ENCODE data around the gene NQO2.

Gene NQO2, protein sequence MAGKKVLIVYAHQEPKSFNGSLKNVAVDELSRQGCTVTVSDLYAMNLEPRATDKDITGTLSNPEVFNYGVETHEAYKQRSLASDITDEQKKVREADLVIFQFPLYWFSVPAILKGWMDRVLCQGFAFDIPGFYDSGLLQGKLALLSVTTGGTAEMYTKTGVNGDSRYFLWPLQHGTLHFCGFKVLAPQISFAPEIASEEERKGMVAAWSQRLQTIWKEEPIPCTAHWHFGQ

DNA sequence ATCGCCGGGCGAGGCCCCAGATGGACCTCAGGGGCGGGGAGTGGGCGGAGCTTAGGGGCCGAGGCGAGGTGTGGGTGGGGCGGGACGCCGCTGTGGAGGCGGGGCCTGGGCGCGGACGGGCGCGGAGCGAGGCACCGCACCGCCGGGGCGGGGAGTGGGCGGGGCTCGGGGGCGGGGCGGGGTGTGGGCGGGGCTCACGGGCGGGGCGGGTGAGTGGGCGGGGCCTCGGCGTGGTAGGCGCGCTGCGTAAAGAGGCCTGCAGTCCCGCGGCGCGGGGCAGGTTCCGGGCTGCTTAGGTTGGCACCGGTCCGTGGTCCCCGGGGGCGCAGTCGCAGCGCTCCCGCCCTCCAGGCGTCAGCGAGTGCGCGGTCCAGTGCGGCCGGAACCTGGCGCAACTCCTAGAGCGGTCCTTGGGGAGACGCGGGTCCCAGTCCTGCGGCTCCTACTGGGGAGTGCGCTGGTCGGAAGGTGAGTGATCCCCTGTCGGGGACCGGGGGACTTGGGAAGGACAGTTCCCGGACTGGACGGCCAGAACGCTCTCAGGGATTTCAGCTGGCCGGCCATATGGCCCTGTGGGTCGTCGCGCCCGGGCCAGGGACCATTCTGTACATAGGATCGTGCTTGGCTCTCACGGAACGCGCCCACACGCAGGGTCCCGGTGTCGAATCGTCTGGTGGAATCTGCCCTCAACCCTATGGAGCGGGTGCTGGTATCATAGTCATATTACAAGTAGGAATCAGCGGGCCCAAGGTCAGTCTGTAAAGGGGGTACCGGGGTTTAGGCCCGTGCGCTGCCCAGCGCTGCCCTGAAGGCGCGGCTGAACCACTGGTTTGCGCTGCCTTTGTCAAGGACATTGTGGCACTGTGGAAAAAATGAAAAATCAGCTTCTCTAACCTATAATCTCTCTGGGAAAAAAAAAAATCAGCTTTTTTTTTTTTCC lies at the start of gene NQO2:
TSS of gene NQO2 (plus strand) at position 277 of the 940 bp plus-strand sequence. CDS start 6,659 bp downstream, outside the sequence.
- peak; percentile 83 for DNase-seq (ENCODE audit: low read depth, low spot score)
- in situ Hi-C loops (cut with HindIII; ENCODE audit: low sequenced_read_pairs): loop anchor here (25.0 kb wide), 1 partner anchor 163 kb away; the partner anchor contains the start of gene SERPINB1
- TF ChIP-seq, protein P1, sequence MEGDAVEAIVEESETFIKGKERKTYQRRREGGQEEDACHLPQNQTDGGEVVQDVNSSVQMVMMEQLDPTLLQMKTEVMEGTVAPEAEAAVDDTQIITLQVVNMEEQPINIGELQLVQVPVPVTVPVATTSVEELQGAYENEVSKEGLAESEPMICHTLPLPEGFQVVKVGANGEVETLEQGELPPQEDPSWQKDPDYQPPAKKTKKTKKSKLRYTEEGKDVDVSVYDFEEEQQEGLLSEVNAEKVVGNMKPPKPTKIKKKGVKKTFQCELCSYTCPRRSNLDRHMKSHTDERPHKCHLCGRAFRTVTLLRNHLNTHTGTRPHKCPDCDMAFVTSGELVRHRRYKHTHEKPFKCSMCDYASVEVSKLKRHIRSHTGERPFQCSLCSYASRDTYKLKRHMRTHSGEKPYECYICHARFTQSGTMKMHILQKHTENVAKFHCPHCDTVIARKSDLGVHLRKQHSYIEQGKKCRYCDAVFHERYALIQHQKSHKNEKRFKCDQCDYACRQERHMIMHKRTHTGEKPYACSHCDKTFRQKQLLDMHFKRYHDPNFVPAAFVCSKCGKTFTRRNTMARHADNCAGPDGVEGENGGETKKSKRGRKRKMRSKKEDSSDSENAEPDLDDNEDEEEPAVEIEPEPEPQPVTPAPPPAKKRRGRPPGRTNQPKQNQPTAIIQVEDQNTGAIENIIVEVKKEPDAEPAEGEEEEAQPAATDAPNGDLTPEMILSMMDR (IDR thresholded peaks at IDR 0.05; ENCODE audit: low read depth, low read length): no peak
- peak within 1 kb of the TSS; percentile 67 for H3K4me3 ChIP-seq (ENCODE audit: low read depth, low read length)

DNA sequence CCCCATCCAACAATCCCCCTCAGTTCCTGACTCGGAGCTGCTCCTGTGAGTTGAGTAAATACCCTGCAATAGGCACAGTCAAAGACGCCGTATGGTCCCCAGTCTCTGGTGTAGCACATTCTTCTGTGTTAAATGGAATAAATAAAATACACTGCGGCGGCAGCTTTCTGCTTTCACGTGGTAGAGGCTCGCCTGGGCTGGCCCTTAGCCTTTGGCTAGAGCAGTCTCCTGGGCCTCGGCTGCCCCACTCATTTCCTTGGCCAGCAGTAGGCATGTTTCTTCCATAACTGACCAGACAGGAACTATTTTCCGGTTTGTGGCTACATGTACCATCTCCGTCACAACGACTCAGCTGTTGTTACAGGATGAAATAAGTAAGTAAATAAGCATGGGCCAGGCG lies 49.0 kb upstream of the NQO2 start:
- no peak overlapping the region for H3K4me3 ChIP-seq (ENCODE audit: low read depth, low read length)
- TF ChIP-seq, protein P1 (IDR thresholded peaks at IDR 0.05; ENCODE audit: low read depth, low read length): no peak
- in situ Hi-C loops (cut with HindIII; ENCODE audit: low sequenced_read_pairs): no loop called here
- DNase-seq (ENCODE audit: low read depth, low spot score): no peak

GRCh38 chr6:2951728-2952127 lies 48.0 kb upstream of the NQO2 start:
- no peak overlapping the region for H3K4me3 ChIP-seq (ENCODE audit: low read depth, low read length)
- DNase-seq (ENCODE audit: low read depth, low spot score): no peak
- TF ChIP-seq, protein P1 (IDR thresholded peaks at IDR 0.05; ENCODE audit: low read depth, low read length): no peak
- in situ Hi-C loops (cut with HindIII; ENCODE audit: low sequenced_read_pairs): no loop called here

- H3K4me3 ChIP-seq (ENCODE audit: low read depth, low read length): no peak overlapping the region
- in situ Hi-C loops (cut with HindIII; ENCODE audit: low sequenced_read_pairs): no loop called here
- TF ChIP-seq, protein P1 (IDR thresholded peaks at IDR 0.05; ENCODE audit: low read depth, low read length): peak; percentile 99
- peak; percentile 83 for DNase-seq (ENCODE audit: low read depth, low spot score)
Measured at GRCh38 chr6:2952557-2953095, 47.1 kb upstream of the NQO2 start.

DNA sequence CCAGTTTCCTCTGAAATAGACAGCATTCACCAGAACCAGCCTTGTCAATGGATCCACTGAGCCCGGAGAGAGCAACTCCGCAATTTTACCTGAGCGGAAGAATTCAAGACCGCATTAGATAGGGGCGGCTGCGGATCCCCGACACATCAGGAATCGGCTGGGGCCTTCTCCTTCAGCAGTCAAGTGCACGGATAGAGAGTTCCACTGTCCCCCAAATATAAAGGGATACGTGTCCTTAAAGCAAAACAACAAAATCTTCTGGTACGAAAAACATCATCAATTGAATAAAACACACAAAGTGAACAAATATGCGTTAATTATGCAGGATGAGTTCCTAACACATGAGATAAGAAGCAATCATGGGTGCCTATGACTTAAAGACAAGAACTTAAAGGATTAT lies 46.6 kb upstream of the NQO2 start:
- no peak overlapping the region for H3K4me3 ChIP-seq (ENCODE audit: low read depth, low read length)
- in situ Hi-C loops (cut with HindIII; ENCODE audit: low sequenced_read_pairs): no loop called here
- no peak for DNase-seq (ENCODE audit: low read depth, low spot score)
- TF ChIP-seq, protein P1 (IDR thresholded peaks at IDR 0.05; ENCODE audit: low read depth, low read length): no peak

DNA sequence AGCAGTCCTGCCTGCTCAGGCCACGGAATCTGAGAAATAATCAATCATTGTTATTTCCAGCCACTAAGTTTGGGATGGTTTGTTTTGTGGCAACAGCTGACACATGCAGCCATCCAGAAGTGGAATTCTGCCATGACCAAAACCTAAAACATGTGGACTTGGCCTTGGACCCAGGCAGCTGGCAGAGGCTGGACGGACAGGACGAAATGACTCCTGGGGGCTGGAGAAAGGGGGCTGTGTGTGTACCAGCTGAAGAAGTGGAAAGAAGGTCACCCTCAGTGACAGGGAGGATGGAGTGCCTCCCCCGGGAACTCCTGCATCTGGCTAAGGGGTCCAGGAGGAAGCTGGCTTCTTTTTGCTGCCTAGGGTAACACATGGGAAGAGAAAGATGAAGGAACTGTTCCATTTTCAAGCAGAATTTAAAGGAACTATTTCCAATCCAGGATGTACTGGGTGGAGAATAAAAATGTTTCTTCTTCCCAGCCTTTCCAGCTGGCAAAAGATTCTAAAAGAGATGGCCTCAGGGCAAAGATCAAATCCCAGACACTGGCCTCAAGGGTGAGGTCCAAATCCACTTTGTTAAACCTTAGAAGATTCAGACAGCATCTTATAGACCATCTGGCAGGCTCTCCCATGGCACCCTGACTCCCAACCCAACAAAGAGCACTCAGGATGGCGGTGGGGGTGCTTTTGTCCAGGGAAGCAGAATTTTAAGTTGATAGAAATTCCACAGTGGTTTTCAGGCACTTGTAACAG lies 42.6 kb upstream of the NQO2 start:
- in situ Hi-C loops (cut with HindIII; ENCODE audit: low sequenced_read_pairs): no loop called here
- TF ChIP-seq, protein P1 (IDR thresholded peaks at IDR 0.05; ENCODE audit: low read depth, low read length): no peak
- DNase-seq (ENCODE audit: low read depth, low spot score): peak; percentile 16
- no peak overlapping the region for H3K4me3 ChIP-seq (ENCODE audit: low read depth, low read length)

Data from astrocyte of the spinal cord (primary cell).